ENCODE results near the gene FNTB.

The FNTB gene

GRCh38 chr14:65010211-65010931 is 23.7 kb downstream of the FNTB start:
- TF ChIP-seq RAD21 (IDR thresholded peaks at IDR 0.05; ENCODE audit: low read depth) (no peak), EGR1 (IDR thresholded peaks at IDR 0.05) (no peak)

- TF ChIP-seq ZBTB7A (IDR thresholded peaks at IDR 0.05; ENCODE audit: low read depth), result no peak
- TF ChIP-seq TCF12 (IDR thresholded peaks at IDR 0.05; ENCODE audit: low read depth), result no peak
- TF ChIP-seq TEAD4 (IDR thresholded peaks at IDR 0.05), result no peak
- TF ChIP-seq CEBPB (IDR thresholded peaks at IDR 0.05), result no peak
- TF ChIP-seq YY1 (IDR thresholded peaks at IDR 0.05; ENCODE audit: low read depth), result no peak
- TF ChIP-seq, protein P1, sequence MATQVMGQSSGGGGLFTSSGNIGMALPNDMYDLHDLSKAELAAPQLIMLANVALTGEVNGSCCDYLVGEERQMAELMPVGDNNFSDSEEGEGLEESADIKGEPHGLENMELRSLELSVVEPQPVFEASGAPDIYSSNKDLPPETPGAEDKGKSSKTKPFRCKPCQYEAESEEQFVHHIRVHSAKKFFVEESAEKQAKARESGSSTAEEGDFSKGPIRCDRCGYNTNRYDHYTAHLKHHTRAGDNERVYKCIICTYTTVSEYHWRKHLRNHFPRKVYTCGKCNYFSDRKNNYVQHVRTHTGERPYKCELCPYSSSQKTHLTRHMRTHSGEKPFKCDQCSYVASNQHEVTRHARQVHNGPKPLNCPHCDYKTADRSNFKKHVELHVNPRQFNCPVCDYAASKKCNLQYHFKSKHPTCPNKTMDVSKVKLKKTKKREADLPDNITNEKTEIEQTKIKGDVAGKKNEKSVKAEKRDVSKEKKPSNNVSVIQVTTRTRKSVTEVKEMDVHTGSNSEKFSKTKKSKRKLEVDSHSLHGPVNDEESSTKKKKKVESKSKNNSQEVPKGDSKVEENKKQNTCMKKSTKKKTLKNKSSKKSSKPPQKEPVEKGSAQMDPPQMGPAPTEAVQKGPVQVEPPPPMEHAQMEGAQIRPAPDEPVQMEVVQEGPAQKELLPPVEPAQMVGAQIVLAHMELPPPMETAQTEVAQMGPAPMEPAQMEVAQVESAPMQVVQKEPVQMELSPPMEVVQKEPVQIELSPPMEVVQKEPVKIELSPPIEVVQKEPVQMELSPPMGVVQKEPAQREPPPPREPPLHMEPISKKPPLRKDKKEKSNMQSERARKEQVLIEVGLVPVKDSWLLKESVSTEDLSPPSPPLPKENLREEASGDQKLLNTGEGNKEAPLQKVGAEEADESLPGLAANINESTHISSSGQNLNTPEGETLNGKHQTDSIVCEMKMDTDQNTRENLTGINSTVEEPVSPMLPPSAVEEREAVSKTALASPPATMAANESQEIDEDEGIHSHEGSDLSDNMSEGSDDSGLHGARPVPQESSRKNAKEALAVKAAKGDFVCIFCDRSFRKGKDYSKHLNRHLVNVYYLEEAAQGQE (IDR thresholded peaks at IDR 0.05; ENCODE audit: low read depth), result no peak
- no peak for TF ChIP-seq USF1 (IDR thresholded peaks at IDR 0.05)
- TF ChIP-seq MAX (IDR thresholded peaks at IDR 0.05), result no peak
- TF ChIP-seq RAD21 (IDR thresholded peaks at IDR 0.05; ENCODE audit: low read depth), result no peak
- no peak for TF ChIP-seq NFIC (IDR thresholded peaks at IDR 0.05)
Observed at GRCh38 chr14:65011538-65011937, 24.8 kb downstream of the FNTB start.

DNA sequence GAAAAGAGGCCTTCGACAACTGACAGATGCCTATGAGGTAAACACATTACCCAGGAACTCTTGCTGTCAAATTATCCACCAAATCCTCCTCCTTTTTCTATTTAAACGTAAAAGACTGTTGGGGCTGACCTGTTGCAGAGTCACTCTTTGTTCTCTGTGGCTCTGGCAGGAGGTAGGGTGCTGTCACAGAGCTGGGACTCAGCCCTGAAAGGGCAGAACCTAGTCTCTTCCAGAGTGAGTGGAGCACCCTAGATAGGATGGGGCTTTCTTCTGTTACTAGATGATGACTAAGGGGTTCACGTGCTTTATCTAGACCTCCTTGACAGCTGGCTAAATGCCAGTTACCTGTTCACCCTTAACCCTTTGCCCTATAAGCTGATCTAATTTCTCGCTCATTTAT is 25.7 kb downstream of the FNTB start:
- TF ChIP-seq CREB1 (IDR thresholded peaks at IDR 0.05; ENCODE audit: low read depth) (no peak), TCF12 (IDR thresholded peaks at IDR 0.05; ENCODE audit: low read depth) (no peak), CEBPB (IDR thresholded peaks at IDR 0.05) (no peak), MAX (IDR thresholded peaks at IDR 0.05) (no peak), USF1 (IDR thresholded peaks at IDR 0.05) (no peak), ZBTB7A (IDR thresholded peaks at IDR 0.05; ENCODE audit: low read depth) (no peak), TAF1 (IDR thresholded peaks at IDR 0.05; ENCODE audit: low read depth) (no peak), RAD21 (IDR thresholded peaks at IDR 0.05; ENCODE audit: low read depth) (no peak), EP300 (IDR thresholded peaks at IDR 0.05; ENCODE audit: borderline replicate concordance) (no peak), TEAD4 (IDR thresholded peaks at IDR 0.05) (no peak), FOXM1 (IDR thresholded peaks at IDR 0.05; ENCODE audit: borderline replicate concordance, low read depth) (no peak), NFIC (IDR thresholded peaks at IDR 0.05) (no peak), EGR1 (IDR thresholded peaks at IDR 0.05) (no peak), YY1 (IDR thresholded peaks at IDR 0.05; ENCODE audit: low read depth) (no peak)
- TF ChIP-seq, protein P1 (IDR thresholded peaks at IDR 0.05; ENCODE audit: low read depth), result no peak

DNA sequence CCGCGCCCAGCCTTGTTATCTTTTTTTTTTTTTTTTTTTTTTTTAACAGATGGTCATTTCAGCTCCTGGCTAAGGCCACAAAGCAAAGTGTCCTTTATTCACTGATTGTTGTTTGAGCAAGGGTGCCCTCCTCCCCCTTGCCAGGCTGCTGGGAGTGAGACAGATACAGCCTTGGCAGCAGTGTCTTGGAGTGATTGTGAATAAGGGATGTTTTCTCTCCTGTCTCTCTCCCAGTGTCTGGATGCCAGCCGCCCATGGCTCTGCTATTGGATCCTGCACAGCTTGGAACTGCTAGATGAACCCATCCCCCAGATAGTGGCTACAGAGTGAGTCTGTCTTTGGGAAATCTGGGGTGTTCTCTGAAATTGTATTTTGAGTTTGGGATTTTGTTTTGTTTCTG is 28.7 kb downstream of the FNTB start:
- TF ChIP-seq, protein P1 (IDR thresholded peaks at IDR 0.05; ENCODE audit: low read depth), result no peak
- no peak for TF ChIP-seq YY1 (IDR thresholded peaks at IDR 0.05; ENCODE audit: low read depth)
- no peak for TF ChIP-seq TCF12 (IDR thresholded peaks at IDR 0.05; ENCODE audit: low read depth)
- no peak for TF ChIP-seq EP300 (IDR thresholded peaks at IDR 0.05; ENCODE audit: borderline replicate concordance)
- TF ChIP-seq RAD21 (IDR thresholded peaks at IDR 0.05; ENCODE audit: low read depth), result no peak
- TF ChIP-seq USF1 (IDR thresholded peaks at IDR 0.05), result no peak
- no peak for TF ChIP-seq EGR1 (IDR thresholded peaks at IDR 0.05)
- TF ChIP-seq CEBPB (IDR thresholded peaks at IDR 0.05), result no peak
- TF ChIP-seq TAF1 (IDR thresholded peaks at IDR 0.05; ENCODE audit: low read depth), result no peak
- no peak for TF ChIP-seq MAX (IDR thresholded peaks at IDR 0.05)
